HG02938 (cell line): ENCODE results near the gene RGL1.
A peak's percentile ranks its signal among the peaks of the same experiment; 100 is the strongest.

ENCODE experiments used
- ATAC-seq: cut with Tn5 transposase; IDR thresholded peaks from one replicate; pipeline ENCODE4 v1.9.1; 2021; ENCODE audit warnings: mild to moderate bottlenecking, moderate library complexity; ENCODE audit not compliant: unreplicated experiment

The RGL1 gene

GRCh38 chr1:183817576-183818288 is 12.8 kb downstream of the RGL1 start:
- ATAC-seq = no peak

DNA sequence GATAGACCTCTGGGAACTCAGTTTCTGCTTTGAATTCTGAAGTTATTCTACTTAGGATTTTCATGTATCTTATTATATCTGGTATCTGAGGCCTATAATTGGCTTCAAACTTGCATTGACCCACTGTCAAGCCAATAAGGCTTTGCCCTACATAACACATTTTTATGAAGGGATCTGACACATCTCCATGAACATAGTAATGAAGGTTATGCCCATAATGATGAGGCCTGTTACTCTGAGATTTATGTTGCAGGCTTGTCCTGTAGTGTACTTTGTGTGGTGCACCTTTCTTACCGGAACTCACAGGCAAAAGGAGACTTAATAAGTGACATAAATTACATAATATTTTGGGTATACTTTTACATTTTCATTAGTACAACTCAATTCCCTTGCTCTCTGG is 14.1 kb downstream of the RGL1 start:
- ATAC-seq = no peak

- ATAC-seq = no peak
Measured at GRCh38 chr1:183821309-183821888, 16.5 kb downstream of the RGL1 start.

GRCh38 chr1:183821889-183822611 is 17.1 kb downstream of the RGL1 start:
- no peak for ATAC-seq

DNA sequence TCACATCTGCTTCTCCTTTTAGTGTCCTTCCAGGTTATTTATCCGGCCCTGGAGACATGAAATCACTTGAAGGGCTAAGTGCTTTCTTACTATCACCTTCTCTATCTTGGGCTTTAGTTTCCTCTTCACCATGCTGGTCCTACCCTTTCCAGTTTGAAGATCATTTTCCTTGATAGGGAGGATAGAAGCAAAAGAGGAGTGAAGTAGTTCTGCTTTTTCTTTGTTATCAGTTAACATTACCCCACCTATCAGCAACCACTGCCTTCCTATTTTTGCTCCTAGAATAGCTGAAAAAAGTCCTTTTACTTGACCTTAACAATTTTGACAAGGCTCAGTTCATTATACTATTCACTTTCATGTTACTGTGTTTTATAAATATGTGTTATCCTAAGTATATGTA is 19.4 kb downstream of the RGL1 start:
- ATAC-seq = no peak

DNA sequence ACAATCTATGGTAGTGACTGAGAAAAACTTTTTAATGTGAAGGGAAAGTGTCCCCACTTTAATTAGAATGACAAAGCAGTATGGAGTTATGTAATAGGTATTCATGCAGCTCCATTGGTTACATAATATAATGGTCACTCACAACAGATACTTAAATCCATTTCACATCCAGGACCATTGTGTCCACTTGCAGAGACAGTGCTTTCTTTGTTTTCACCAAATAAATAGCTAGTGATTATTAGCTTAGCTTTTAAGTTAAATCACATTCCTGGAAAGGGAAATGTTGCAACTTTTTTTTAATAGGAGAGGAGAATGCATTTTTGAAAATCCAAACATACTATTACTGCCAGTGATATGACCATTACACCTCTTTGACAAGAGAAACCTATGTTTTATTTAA is 22.9 kb downstream of the RGL1 start:
- no peak for ATAC-seq

GRCh38 chr1:183830389-183830788 is 25.5 kb downstream of the RGL1 start:
- ATAC-seq = no peak

DNA sequence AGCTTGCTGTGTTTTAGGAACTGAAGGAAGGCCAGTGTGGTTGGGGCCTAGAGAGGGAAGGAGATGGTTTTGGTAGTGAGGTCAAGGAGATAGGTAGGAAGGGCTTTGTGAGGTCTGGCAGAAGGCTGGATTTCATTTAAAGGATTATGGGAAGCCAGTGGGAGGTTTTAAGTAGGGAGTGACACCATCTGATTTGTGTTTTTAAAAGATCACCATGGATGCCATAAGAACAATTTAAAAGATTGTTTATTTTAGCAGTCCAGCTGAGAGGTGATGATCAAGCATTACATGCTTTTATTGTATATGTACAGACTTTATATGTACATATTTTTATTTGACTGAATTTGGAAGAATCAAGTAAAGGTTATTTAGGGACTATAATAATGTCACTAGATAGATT is 26.4 kb downstream of the RGL1 start:
- no peak for ATAC-seq

DNA sequence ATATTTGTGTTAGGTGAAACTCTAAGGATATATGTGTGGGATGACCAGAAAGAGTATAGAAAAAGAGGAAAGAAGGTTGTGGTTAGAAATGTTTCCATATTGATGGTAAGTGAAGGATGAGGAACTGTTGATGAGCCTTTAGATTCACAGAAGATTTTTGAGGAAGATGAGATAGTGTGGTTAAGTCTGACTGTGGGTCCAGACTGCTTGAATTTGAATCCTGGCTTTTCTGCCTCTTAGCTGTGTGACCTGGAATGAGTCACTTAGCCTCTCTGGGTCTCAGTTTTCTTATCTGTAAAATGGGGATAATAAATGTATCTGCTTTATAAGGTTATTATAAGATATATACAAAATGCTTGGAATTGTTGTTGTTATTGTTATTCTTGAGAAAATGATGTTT is 27.5 kb downstream of the RGL1 start:
- no peak for ATAC-seq

- no peak for ATAC-seq
Measured at GRCh38 chr1:183834568-183834967, 29.6 kb downstream of the RGL1 start.

DNA sequence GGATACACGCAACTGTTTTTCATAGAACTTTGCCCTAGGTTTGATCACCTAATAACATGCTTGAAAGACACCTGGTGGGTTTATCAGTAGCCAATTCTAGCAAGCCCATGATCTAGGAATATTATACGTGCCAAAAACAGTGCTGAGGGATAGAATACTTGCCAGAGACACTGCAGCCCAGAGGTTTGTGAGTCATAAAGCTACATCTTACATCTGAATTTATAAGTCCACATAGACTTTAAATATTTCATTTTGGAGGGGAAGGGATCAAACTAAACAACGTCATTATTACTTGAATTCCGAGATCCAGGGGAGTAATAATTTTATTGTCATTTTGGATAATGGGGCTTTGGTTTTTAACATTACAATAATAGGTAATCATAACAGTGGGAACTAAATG is 31.7 kb downstream of the RGL1 start:
- ATAC-seq = no peak

GRCh38 chr1:183837062-183837461 is 32.1 kb downstream of the RGL1 start:
- ATAC-seq = no peak

DNA sequence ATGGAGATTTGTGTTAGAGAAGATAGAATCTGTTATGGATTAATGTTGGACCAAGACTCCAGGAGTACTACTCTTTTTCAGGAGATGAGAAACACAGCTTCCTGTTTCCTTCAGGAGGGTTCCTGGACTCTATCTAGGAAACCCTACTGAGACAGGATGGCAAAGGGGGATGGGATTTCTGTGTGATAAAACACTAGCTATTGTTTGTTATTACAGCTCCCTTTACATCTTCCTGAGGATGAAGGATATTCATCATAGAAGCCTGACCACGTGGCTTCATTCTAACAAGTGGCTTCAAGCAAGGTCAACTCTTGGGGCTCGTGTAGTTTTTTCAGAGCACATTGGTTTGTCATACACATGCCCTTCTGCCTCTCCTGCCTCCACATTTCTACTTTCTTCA is 33.3 kb downstream of the RGL1 start:
- no peak for ATAC-seq

DNA sequence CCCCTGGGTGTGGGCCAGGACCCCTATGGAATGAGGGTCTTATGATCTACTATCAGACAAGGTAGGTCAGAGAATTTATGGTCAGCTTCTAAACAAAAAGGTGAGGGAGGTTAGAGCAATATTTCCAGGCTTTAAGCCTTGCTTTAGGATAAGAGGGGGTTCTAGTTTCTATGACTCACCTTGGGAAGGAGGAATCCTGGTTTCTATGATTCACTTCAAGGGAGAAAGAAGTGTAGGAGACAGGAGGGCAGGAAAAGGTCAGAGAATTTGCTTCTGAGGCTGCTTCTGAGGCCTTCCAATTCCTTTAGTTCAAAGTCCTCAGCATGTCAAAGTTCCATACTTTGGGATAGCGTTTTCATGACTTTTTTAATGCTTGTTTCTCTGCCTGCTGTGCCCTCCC is 35.2 kb downstream of the RGL1 start:
- no peak for ATAC-seq

- peak; percentile 39 for ATAC-seq
Measured at GRCh38 chr1:183841550-183841949, 36.6 kb downstream of the RGL1 start.

DNA sequence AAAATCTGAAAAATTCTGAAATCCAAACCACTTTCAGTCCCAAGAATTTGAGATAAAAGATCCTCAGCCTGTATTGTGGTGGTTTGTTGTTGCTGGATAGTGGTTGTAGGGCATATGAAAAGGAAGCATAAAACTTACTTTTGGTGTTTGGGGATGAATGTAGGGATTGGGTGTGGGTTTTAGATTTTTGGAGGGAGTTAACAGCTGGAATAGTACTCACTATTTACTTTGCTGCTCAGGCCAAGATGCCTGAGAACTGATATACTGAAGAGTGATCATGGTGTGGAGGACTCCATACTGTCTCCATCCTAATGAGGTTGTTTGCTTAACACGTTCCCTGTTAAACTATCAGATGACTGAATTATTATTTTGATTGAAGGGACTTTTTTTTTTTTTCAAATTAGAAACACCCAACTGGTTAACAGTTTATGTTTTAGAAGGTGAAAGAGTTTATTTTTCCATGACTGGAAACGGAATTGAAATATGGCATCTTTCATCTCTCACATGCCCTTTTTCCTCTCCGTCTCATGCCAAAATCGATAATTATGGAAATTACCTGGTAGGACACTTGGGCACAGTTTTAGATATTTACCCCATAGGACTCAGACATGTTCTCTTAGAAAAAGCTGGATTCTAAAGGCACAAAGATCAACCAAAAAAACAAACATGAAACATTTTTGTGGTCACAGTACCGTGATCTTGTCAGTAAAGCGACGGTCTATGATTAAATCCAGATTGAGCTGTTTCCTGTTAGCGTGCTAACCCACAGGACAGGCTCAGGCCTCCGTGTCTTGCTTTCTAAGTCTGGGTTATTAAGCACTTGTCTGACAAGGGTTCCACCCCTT is 37.3 kb downstream of the RGL1 start:
- peak; percentile 90 for ATAC-seq

DNA sequence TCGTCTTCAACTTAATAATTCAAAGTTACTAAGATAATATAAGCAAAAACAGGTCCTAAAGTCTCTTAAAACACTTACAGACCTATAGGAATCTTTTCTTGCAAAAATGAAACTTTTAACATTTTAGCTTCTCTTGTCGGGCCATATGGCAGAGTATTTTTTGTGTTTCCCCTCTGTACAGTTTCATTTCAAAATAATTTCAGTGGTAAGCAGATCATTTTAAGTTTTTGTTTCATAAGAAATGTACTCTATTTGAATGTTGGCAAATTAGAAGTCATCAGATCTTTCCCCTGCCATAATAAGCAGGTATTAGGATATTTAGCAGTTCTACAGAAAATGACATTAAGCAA is 37.9 kb downstream of the RGL1 start:
- ATAC-seq = peak; percentile 45

DNA sequence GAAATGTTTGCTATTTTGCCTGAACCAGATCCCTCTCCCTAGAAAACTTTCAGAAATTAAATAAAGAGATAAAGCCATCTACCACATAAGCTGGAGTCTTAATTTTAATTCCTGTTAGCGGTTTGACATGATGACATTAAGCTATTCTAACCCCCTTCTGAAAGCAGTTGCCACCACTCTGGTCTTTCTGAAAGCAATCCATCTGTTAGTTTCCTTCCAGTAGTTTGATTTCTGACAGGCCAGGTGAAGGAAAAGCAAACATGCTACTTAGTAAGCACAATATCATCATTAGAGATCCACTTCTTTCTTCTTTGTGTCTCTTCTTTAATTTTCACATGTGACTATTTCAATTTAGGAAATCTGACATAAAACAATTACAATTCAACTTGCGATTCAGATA is 39.9 kb downstream of the RGL1 start:
- ATAC-seq = no peak

GRCh38 chr1:183845681-183846080 is 40.8 kb downstream of the RGL1 start:
- no peak for ATAC-seq

GRCh38 chr1:183847641-183848040 is 42.7 kb downstream of the RGL1 start:
- ATAC-seq = no peak

DNA sequence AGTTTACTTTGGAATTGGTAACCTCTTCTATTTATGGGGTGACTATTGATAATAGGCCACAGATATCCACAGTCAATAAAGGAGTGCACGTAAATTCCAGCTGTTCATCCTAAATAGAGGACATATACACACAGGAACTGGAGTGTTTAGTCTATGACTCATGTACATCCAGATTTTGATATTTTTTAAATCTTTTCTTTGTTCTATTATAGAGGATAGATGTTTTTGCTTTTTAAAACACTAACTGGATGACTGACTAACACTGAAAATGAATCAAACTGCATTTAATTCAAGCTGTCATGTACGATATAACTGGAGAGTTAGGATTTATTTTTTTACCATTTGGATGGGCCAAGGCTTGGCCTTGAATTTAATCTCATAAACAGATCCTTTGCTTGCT is 45.9 kb downstream of the RGL1 start:
- ATAC-seq = no peak

- no peak for ATAC-seq
Measured at GRCh38 chr1:183859119-183859518, 54.2 kb downstream of the RGL1 start.
